ENCODE results near the gene ABHD10. TPM values are rescaled to one million over a fixed set of nuclear protein-coding genes. Genes with fewer than 3 reads are reported as not detected.

The ABHD10 gene
- total and polyA plus RNA-seq, 8 donors: 11.6 to 61.7 (median 15.1) TPM; not detected in 1

- no peak overlapping the region for H3K4me3 ChIP-seq
- peaks cover 0 to 4% (median 4%) of the 10 kb centered on the region in 4 donors for H3K36me3 ChIP-seq
- H3K4me1 ChIP-seq: peaks cover 15 to 40% (median 26%) of the 10 kb centered on the region in 4 donors
- TF ChIP-seq POLR2AphosphoS5 (IDR thresholded peaks at IDR 0.05) (no peak), POLR2A (IDR thresholded peaks at IDR 0.05) (no peak), EP300 (IDR thresholded peaks at IDR 0.05) (no peak), CTCF (IDR thresholded peaks at IDR 0.05) (no peak)
- no peaks in the 10 kb centered on the region for H3K27me3 ChIP-seq
- WGBS, 5 donors: 19 to 34% (median 25%) methylated on average over 3 of the region's 3 CpGs
- intact Hi-C loops (cut with DNase I; ENCODE audit: low total_unique reads): no loop called here
- no peak for DNase-seq
- no peaks in the 10 kb centered on the region for H3K9me3 ChIP-seq
- no peak overlapping the region for H3K27ac ChIP-seq
Measured at GRCh38 chr3:111981457-111981763, 2.6 kb downstream of the ABHD10 start.

GRCh38 chr3:111984636-111985298, 5.9 kb downstream of the ABHD10 start:
- no peak overlapping the region for H3K4me3 ChIP-seq
- H3K27ac ChIP-seq: no peak overlapping the region
- H3K9me3 ChIP-seq: no peaks in the 10 kb centered on the region
- TF ChIP-seq CTCF (IDR thresholded peaks at IDR 0.05) (no peak), POLR2AphosphoS5 (IDR thresholded peaks at IDR 0.05) (no peak)
- whole genome bisulfite sequencing, 5 donors: 43 to 58% (median 52%) methylated on average over 2 of the region's 2 CpGs
- H3K36me3 ChIP-seq: peaks cover 0 to 31% (median 29%) of the 10 kb centered on the region in 4 donors
- H3K4me1 ChIP-seq: peaks cover 15 to 45% (median 24%) of the 10 kb centered on the region in 4 donors
- H3K27me3 ChIP-seq: no peaks in the 10 kb centered on the region
- no peak for DNase-seq
- intact Hi-C loops (cut with DNase I; ENCODE audit: low total_unique reads): no loop called here

GRCh38 chr3:111986800-111987199, 8.0 kb downstream of the ABHD10 start:
- no peaks in the 10 kb centered on the region for H3K27me3 ChIP-seq
- TF ChIP-seq CTCF (IDR thresholded peaks at IDR 0.05) (no peak), POLR2AphosphoS5 (IDR thresholded peaks at IDR 0.05) (no peak), POLR2A (IDR thresholded peaks at IDR 0.05) (no peak), EP300 (IDR thresholded peaks at IDR 0.05) (no peak)
- no peak overlapping the region for H3K4me3 ChIP-seq
- intact Hi-C loops (cut with DNase I; ENCODE audit: low total_unique reads): no loop called here
- peaks cover 4 to 25% (median 8%) of the 10 kb centered on the region in 4 donors for H3K4me1 ChIP-seq
- WGBS, 5 donors: 76 to 85% (median 80%) methylated on average over 3 of the region's 3 CpGs
- DNase-seq: no peak
- H3K36me3 ChIP-seq: peaks cover 5 to 40% (median 37%) of the 10 kb centered on the region in 4 donors
- H3K27ac ChIP-seq: no peak overlapping the region
- H3K9me3 ChIP-seq: no peaks in the 10 kb centered on the region

- intact Hi-C loops (cut with DNase I; ENCODE audit: low total_unique reads): no loop called here
Measured at GRCh38 chr3:111989061-111989678, 10.3 kb downstream of the ABHD10 start.

More at GRCh38 chr3:111989061-111989678, 10.3 kb downstream of the ABHD10 start:
- TF ChIP-seq EP300 (IDR thresholded peaks at IDR 0.05): no peak
- peak in 5 of 7 experiments; percentile 36 to 56 (median 49) for TF ChIP-seq CTCF (IDR thresholded peaks at IDR 0.05)
- TF ChIP-seq POLR2AphosphoS5 (IDR thresholded peaks at IDR 0.05): peak in 1 of 3 donors; percentile 42
- no peak for TF ChIP-seq POLR2A (IDR thresholded peaks at IDR 0.05)
- Histone ChIP-seq H3K27ac (no peak overlapping the region), H3K9me3 (no peaks in the 10 kb centered on the region), H3K27me3 (no peaks in the 10 kb centered on the region), H3K36me3 (peaks cover 6 to 58% (median 52%) of the 10 kb centered on the region in 4 donors), H3K4me3 (no peak overlapping the region), H3K4me1 (peaks cover 0 to 9% (median 0%) of the 10 kb centered on the region in 4 donors)
- DNase-seq: peak in 1 of 2 donors; percentile 83
- WGBS, 5 donors: 47 to 62% (median 56%) methylated on average over 3 of the region's 3 CpGs
